Measurements from ENCODE around the gene DNAJC24.
A peak's percentile ranks its signal among the peaks of the same experiment; 100 is the strongest.

GRCh38 chr11:31340903-31341572 lies 28.6 kb upstream of the DNAJC24 start:
- TF ChIP-seq CTCF (conservative IDR thresholded peaks at IDR 0.05; ENCODE audit: low read depth in 2 of 2), result peak; percentile 68 to 71
- no peak for TF ChIP-seq EZH2 (IDR thresholded peaks at IDR 0.05; ENCODE audit: low read depth, unreplicated experiment)
- no peak for TF ChIP-seq REST (IDR thresholded peaks at IDR 0.05; ENCODE audit: unreplicated experiment)
- TF ChIP-seq CREB1 (CRISPR knock-in tag; IDR thresholded peaks at IDR 0.05; ENCODE audit: low read depth), result no peak
- no peak for TF ChIP-seq EZH2phosphoT487 (IDR thresholded peaks at IDR 0.05; ENCODE audit: unreplicated experiment)
- TF ChIP-seq POLR2AphosphoS5 (IDR thresholded peaks at IDR 0.05; ENCODE audit: low read depth), result no peak
- no peak for TF ChIP-seq ETS1 (IDR thresholded peaks at IDR 0.05)
- no peak for TF ChIP-seq STAT1 (IDR thresholded peaks at IDR 0.05; ENCODE audit: unreplicated experiment)

Data from GM23338 (cell line).